Measurements from ENCODE around the gene PCNX1.
A peak's percentile ranks its signal among the peaks of the same experiment; 100 is the strongest.
"Not testable (repeated sequence)": the region's sequence is repeated elsewhere in the genome, so short reads cannot be mapped to it uniquely, and the experiment has no call there.

Gene PCNX1

DNA sequence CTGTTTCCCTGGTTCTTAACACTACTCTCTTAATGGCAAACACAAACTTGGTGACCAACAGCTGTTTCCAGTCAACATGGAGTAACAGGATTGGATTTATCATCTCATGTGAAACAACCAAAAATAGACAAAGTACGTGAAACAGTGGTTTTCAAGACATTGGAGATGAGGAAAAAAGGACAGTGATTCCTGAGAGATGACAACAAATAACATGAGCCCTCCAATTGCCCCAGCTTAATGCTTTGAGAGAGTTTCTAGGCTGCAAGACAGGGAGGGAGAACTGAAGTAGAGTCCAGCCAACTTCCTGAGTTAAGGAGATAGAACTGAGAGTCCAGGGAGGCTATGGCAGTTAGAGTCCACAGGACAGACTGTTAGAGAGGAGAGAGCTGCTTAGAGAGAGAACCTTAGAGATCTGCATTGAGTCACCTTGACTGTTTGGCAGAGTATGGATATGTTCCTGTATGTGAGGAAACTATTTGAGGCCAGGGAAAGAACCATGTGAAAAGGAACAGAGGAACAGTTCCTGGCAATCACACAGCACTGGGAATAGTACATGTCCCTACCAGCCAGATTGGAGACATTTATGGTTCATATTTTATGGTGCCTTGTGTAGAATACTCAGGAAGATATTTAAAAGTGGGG is 106.4 kb downstream of the PCNX1 start:
- TF ChIP-seq, protein P1, sequence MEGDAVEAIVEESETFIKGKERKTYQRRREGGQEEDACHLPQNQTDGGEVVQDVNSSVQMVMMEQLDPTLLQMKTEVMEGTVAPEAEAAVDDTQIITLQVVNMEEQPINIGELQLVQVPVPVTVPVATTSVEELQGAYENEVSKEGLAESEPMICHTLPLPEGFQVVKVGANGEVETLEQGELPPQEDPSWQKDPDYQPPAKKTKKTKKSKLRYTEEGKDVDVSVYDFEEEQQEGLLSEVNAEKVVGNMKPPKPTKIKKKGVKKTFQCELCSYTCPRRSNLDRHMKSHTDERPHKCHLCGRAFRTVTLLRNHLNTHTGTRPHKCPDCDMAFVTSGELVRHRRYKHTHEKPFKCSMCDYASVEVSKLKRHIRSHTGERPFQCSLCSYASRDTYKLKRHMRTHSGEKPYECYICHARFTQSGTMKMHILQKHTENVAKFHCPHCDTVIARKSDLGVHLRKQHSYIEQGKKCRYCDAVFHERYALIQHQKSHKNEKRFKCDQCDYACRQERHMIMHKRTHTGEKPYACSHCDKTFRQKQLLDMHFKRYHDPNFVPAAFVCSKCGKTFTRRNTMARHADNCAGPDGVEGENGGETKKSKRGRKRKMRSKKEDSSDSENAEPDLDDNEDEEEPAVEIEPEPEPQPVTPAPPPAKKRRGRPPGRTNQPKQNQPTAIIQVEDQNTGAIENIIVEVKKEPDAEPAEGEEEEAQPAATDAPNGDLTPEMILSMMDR (IDR thresholded peaks at IDR 0.05; ENCODE audit: insufficient read depth, missing control alignments) = no peak
- DNase-seq (ENCODE audit: insufficient read length, low spot score) (no peak), FAIRE-seq (no peak)

DNA sequence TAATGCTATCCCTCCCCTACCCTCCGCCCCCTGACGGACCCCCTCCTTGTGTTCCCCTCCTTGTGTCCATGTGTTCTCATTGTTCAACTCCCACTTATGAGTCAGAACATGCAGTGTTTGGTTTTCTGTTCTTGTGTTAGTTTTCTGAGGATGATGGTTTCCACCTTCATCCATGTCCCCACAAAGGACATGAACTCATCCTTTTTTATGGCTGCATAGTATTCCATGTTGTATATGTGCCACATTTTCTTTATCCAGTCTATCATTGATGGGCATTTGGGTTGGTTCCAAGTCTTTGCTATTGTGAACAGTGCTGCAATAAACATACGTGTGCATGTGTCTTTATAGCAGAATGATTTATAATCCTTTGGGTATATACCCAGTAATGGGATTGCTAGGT is 112.7 kb downstream of the PCNX1 start:
- DNase-seq (ENCODE audit: insufficient read length, low spot score); FAIRE-seq: not testable (repeated sequence)

DNA sequence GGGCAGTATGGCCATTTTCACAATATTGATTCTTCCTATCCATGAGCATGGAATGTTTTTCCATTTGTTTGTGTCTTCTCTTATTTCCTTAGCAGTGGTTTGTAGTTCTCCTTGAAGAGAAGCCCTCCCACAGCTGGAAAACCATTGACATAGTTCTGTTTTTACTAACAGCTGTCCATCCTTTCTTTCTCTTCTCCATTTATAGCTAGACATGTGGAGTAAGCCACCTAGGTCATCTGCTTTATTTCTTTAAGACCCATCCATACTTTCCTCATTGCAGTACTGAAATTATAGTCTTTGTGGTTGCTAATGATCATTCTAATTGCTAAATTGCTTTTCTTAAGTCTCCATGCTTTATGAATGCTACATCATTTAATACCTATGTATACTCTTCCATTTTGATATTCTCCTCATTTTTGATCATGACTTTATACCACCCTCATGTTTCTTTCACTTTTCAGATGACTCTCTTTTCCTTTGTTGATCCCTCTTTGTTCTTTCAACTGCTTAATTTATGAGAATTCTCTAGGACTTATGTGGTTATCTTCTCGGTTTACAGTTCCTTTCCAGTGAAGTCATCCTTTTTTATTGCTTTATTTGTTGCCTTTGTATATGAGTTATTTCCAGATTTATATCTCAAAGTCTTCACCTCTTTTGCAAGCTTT is 114.2 kb downstream of the PCNX1 start:
- no peak for DNase-seq (ENCODE audit: insufficient read length, low spot score)
- TF ChIP-seq, protein P1 (IDR thresholded peaks at IDR 0.05; ENCODE audit: insufficient read depth, missing control alignments) = no peak
- no peak for FAIRE-seq

DNA sequence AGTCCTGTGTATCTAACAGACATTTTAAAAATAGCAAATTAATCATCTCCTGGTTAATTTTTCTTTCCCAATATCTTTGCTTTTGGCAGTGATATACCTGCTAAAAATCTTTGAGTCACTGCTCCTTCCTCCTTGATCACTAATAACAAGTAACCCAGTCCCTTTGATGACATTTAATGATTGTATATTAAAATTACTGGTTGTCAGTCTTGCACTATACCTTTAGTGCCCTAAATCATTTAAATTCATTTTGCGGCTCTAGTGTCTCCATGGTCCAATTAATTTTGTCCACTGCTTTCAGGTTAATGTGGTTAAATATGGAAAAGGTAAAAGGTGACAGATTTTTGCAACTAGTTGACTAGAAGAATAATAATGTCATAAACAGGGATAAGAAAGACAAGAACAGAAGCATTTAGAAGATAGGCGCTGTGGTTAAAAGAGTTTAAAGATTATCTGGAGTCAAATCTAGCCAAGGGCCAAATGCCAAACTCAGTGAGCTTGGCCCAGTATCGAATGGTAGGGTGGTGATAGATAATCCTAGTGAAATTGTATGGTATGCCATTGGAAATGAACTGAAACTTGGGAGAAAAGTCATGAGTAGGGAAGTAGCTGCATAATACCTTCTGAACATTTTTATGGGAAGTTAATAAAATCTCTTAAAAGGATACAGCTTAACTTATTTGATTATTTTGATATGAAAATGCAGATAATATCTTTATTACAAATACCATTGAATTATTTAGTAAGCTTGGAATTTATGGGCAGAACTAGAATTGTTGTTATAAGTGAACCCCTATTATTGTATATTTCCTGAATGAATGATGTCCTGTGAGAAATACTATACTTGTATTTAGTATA is 115.0 kb downstream of the PCNX1 start:
- TF ChIP-seq, protein P1 (IDR thresholded peaks at IDR 0.05; ENCODE audit: insufficient read depth, missing control alignments) = no peak
- DNase-seq (ENCODE audit: insufficient read length, low spot score) (no peak), FAIRE-seq (no peak)

DNA sequence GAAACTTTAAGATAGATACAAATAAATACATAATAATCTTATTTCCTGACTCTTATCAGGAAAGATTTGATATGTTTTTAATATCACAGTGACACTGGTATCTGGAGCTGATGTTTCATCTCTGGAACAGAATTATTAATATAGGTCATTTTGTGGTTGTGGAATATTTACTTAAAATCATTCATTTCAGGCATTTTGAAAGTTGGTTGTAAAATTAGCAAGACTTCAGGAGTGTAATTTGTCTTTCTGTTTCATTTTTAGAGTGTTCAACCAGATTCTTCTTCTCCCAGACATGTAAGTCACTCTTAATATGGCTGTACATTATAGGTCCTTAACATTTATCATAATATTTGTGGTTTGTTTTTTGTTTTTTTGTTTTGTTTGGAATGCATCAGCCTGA is 115.7 kb downstream of the PCNX1 start:
- no peak for FAIRE-seq

DNA sequence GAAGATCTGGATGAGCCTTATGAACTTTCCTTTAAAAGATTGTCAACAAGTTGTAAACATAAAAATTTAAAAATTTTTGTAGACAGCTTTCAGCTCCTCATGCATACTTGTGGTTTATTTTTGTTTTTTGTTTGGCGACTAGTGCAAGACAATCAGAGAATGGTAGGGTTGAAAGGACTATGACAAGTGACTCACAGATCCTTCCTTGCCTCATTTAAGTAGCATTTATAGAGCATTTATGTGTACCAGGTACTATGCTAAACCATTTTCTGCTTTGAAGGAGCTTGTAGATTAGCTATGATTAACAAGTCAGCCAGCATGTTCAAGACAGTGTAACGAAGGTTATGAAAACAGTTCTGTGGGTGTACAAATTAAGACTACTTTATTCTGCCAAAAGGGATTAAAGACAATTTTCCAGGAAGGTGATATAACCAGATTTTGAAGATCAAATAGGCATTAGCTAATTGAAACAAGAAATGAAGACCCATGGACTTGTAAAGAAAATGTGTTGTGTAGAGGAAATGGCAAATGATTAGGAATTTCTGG is 122.0 kb downstream of the PCNX1 start:
- DNase-seq (ENCODE audit: insufficient read length, low spot score) (no peak), FAIRE-seq (peak; percentile 46)
- TF ChIP-seq, protein P1 (IDR thresholded peaks at IDR 0.05; ENCODE audit: insufficient read depth, missing control alignments) = no peak

More for the DNA sequence above, 115.7 kb downstream of the PCNX1 start:
- no peak for DNase-seq (ENCODE audit: insufficient read length, low spot score)
- TF ChIP-seq, protein P1 (IDR thresholded peaks at IDR 0.05; ENCODE audit: insufficient read depth, missing control alignments) = no peak

DNA sequence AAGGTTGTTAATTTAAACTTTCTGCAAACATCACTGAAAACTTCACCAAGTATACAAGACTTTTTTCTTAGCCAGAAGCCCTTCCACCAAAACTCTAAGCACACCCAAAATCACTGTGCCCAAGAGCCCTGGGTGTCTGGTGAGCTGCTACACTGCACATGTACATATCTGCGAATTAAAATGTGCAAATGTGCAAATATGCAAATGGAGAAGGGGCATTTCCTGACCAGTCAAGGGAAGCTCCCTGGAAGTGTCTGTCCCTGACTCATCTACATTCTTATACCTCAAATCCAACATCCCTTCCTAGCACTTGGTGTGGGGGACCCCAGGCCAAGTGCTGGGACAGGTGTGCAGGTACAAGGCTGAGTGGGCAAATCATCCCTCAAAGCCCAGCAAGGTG is 123.7 kb downstream of the PCNX1 start:
- DNase-seq (ENCODE audit: insufficient read length, low spot score) (no peak), FAIRE-seq (no peak)
- TF ChIP-seq, protein P1 (IDR thresholded peaks at IDR 0.05; ENCODE audit: insufficient read depth, missing control alignments) = no peak
